Epithelial cell of esophagus (primary cell): ENCODE data around the gene PIGA.
A peak's percentile ranks its signal among the peaks of the same experiment; 100 is the strongest.

Experiments used
- DNase-seq: peaks from one replicate; pipeline ENCODE4 v3.0.0; 2010; ENCODE audit warnings: low read depth
- H3K4me3 ChIP-seq: 2 replicates; pipeline ENCODE4 v1.5.1; 2011; ENCODE audit warnings: mild to moderate bottlenecking, low read length, control low read depth
- CTCF ChIP-seq: IDR thresholded peaks from 2 replicates; pipeline ENCODE4 v1.5.1; 2011; ENCODE audit warnings: low read depth, mild to moderate bottlenecking, low read length, control low read depth, inconsistent platforms; ENCODE audit not compliant: insufficient read depth; ENCODE audit errors: missing control alignments

The PIGA gene

GRCh38 chrX:15343075-15343476 is 7.8 kb upstream of the PIGA start:
- no peak for TF ChIP-seq CTCF
- DNase-seq, result peak; percentile 37
- no peak overlapping the region for H3K4me3 ChIP-seq

DNA sequence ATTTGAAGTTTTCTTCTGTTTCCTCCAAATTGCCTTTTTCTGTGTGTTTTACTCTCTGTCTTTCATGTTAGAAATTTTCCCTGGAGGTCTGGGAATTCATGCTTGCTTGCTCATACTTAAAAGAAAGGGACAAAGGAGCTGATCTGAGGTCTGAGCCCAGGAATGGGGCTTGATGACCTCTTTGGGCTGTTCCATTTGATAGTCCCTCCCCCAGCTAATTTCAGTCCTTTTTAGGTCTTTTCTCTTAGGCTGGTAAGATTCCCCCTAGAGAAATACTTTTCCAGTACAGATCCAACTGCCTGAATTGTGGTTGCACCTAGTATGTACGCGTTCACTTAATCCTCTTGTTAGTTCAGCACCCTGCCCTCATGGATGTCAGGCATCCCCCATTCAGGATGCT is 5.5 kb upstream of the PIGA start:
- no peak for TF ChIP-seq CTCF
- no peak for DNase-seq
- no peak overlapping the region for H3K4me3 ChIP-seq

- H3K4me3 ChIP-seq, result peak overlapping the region; percentile 47
- DNase-seq, result peak; percentile 87
- no peak for TF ChIP-seq CTCF
These were observed 695 bp upstream of the PIGA start for GRCh38 chrX:15336023-15336413.

DNA sequence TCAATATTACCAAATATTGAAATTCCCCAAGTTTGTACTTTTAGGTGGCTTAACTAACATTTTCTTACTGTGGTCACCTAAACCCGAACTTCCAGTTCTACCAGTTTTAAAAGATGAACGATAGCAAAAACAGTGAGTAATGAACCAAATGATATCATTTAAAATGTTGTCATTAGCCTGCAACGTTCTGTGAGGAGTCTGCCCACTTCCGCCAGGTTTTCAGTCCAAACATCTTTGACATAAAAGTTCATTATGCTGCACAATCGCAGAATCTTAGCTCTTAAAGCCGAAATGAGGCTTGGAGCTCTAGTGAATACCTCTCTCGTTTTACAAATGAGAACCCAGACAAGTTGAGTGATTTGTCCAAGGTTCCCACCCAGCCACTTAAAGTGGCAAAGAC is 762 bp downstream of the PIGA start:
- DNase-seq, result peak; percentile 81
- TF ChIP-seq CTCF, result no peak
- H3K4me3 ChIP-seq, result peak overlapping the region; percentile 77

DNA sequence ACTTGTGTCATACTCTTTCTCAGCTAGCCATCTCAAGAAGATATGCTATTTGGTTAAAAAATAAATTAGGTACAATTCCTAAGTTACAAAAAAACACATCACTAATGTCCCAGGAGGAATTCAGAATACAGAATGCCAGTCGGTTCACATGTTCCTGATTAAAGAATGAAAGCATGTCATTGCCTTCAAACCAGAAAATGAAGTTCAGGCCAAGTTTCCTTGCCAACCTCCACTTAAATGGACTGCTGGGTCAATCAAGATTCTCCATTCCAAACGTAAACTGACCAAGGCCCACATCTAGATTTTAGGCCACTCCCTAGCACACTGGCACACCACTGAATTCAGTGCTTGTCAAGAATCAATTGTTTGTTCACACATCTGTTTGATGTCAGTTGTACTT is 6.5 kb downstream of the PIGA start:
- no peak overlapping the region for H3K4me3 ChIP-seq
- TF ChIP-seq CTCF, result no peak
- DNase-seq, result no peak

GRCh38 chrX:15328131-15328530 is 7.2 kb downstream of the PIGA start:
- no peak overlapping the region for H3K4me3 ChIP-seq
- TF ChIP-seq CTCF, result no peak
- peak; percentile 33 for DNase-seq

DNA sequence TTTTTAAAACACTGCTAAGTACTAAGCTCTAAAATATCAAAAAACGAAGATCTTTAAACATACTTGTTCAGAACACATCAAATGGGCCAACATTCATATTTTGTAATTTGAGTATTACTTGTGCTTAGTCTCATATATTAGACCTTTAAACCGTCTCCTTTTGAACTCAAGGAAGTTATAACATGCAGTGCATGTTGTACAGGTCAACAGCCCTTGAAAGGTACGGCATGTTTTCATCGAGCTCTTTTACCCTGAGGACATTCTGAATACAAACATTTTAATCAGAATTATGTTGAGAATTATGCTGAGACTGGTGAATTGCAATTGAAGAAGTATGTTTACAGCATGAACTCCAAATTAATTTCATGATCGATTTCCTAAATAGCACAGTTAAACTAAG is 12.9 kb downstream of the PIGA start:
- TF ChIP-seq CTCF, result no peak
- DNase-seq, result no peak
- no peak overlapping the region for H3K4me3 ChIP-seq
